ENCODE data around the gene IFNGR2. TPM values are rescaled to one million over a fixed set of nuclear protein-coding genes. Genes with fewer than 3 reads are reported as not detected.

Gene IFNGR2
- polyA plus RNA-seq, 1 donor (not counting 4 experiments of a cell fraction or from before 2014, with no cell fraction given) = 94.3 TPM

- dilution Hi-C loops (cut with MboI; ENCODE audit: extremely low pct_ligation_motif_present, low sequenced_read_pairs) = loop anchor here (10.0 kb wide), 1 partner anchor 59 kb away; no protein-coding TSS in a partner anchor
- Histone ChIP-seq H3K36me3 (ENCODE audit: control insufficient read depth in 2 of 2, extremely low read depth in 1 of 2, insufficient read depth in 2 of 2, low read length in 2 of 2) (peaks cover 7 to 10% of the 10 kb centered on the region in 2 experiments), H3K9ac (ENCODE audit: control insufficient read depth, extremely low read depth, insufficient read depth, low read length) (no peak overlapping the region), H3K4me3 (ENCODE audit: control insufficient read depth in 2 of 3, extremely low read depth in 1 of 3, insufficient read depth in 2 of 3, low read depth in 1 of 3, low read length in 3 of 3) (no peak overlapping the region), H2AFZ (ENCODE audit: control insufficient read depth, low read length) (no peak overlapping the region), H3K9me1 (ENCODE audit: control insufficient read depth, extremely low read depth, insufficient read depth, low read length) (no peaks in the 10 kb centered on the region), H3K4me2 (ENCODE audit: control insufficient read depth, extremely low read depth, insufficient read depth, low read depth, low read length) (no peak overlapping the region), H3K4me1 (ENCODE audit: control insufficient read depth, extremely low read depth, insufficient read depth, low read length) (peaks cover 5% of the 10 kb centered on the region), H3K9me3 (ENCODE audit: control insufficient read depth, low read depth, low read length) (no peaks in the 10 kb centered on the region), H3K27ac (ENCODE audit: control insufficient read depth, insufficient read depth, low read length) (no peak overlapping the region), H4K20me1 (ENCODE audit: control insufficient read depth, extremely low read depth, insufficient read depth, low read length) (no peaks in the 10 kb centered on the region), H3K27me3 (ENCODE audit: control insufficient read depth, extremely low read depth, insufficient read depth, low read length) (no peaks in the 10 kb centered on the region), H3K79me2 (ENCODE audit: control insufficient read depth, insufficient read depth, low read length) (no peaks in the 10 kb centered on the region)
- no peak for DNase-seq (ENCODE audit: low read depth, low spot score)
- no peak for FAIRE-seq
- TF ChIP-seq, protein P1, sequence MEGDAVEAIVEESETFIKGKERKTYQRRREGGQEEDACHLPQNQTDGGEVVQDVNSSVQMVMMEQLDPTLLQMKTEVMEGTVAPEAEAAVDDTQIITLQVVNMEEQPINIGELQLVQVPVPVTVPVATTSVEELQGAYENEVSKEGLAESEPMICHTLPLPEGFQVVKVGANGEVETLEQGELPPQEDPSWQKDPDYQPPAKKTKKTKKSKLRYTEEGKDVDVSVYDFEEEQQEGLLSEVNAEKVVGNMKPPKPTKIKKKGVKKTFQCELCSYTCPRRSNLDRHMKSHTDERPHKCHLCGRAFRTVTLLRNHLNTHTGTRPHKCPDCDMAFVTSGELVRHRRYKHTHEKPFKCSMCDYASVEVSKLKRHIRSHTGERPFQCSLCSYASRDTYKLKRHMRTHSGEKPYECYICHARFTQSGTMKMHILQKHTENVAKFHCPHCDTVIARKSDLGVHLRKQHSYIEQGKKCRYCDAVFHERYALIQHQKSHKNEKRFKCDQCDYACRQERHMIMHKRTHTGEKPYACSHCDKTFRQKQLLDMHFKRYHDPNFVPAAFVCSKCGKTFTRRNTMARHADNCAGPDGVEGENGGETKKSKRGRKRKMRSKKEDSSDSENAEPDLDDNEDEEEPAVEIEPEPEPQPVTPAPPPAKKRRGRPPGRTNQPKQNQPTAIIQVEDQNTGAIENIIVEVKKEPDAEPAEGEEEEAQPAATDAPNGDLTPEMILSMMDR (optimal IDR thresholded peaks at IDR 0.05 in 1 of 3, IDR thresholded peaks at IDR 0.05 in 1 of 3, conservative IDR thresholded peaks at IDR 0.05 in 1 of 3; ENCODE audit: extremely low read depth in 1 of 3, insufficient read depth in 2 of 3, low read length in 3 of 3) = no peak
- TF ChIP-seq EZH2 (IDR thresholded peaks at IDR 0.05; ENCODE audit: low read length) = no peak
These were observed 47.2 kb upstream of the IFNGR2 start for GRCh38 chr21:33355996-33356395.

DNA sequence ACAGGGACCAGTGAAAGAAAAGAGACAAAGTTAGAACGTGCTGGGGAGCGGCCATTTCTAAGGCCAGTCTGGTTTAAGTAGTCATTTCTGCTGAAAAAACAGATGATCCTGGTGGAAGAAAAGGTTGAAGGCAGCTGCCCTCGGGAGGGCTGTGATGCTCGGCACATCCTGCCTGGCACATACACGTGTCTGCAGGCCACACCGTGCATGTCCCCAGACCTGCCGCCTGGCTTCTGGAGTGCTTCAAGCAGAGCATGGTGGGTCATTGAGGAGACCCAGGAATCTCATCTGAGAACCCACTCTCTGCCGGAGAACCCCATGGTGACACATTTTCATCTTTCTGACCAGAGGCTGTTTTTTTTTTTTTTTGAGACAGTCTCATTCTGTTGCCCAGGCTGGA lies 46.0 kb upstream of the IFNGR2 start:
- Histone ChIP-seq H3K27me3 (ENCODE audit: control insufficient read depth, extremely low read depth, insufficient read depth, low read length) (no peaks in the 10 kb centered on the region), H3K4me2 (ENCODE audit: control insufficient read depth, extremely low read depth, insufficient read depth, low read depth, low read length) (no peak overlapping the region), H3K79me2 (ENCODE audit: control insufficient read depth, insufficient read depth, low read length) (no peaks in the 10 kb centered on the region), H3K9me1 (ENCODE audit: control insufficient read depth, extremely low read depth, insufficient read depth, low read length) (no peaks in the 10 kb centered on the region), H3K9me3 (ENCODE audit: control insufficient read depth, low read depth, low read length) (no peaks in the 10 kb centered on the region), H4K20me1 (ENCODE audit: control insufficient read depth, extremely low read depth, insufficient read depth, low read length) (no peaks in the 10 kb centered on the region), H3K27ac (ENCODE audit: control insufficient read depth, insufficient read depth, low read length) (no peak overlapping the region), H2AFZ (ENCODE audit: control insufficient read depth, low read length) (no peak overlapping the region), H3K4me3 (ENCODE audit: control insufficient read depth in 2 of 3, extremely low read depth in 1 of 3, insufficient read depth in 2 of 3, low read depth in 1 of 3, low read length in 3 of 3) (no peak overlapping the region), H3K4me1 (ENCODE audit: control insufficient read depth, extremely low read depth, insufficient read depth, low read length) (peaks cover 17% of the 10 kb centered on the region), H3K36me3 (ENCODE audit: control insufficient read depth in 2 of 2, extremely low read depth in 1 of 2, insufficient read depth in 2 of 2, low read length in 2 of 2) (peaks cover 3 to 7% of the 10 kb centered on the region in 2 experiments), H3K9ac (ENCODE audit: control insufficient read depth, extremely low read depth, insufficient read depth, low read length) (no peak overlapping the region)
- FAIRE-seq (no peak), DNase-seq (ENCODE audit: low read depth, low spot score) (no peak)
- dilution Hi-C loops (cut with MboI; ENCODE audit: extremely low pct_ligation_motif_present, low sequenced_read_pairs) = loop anchor here (10.0 kb wide), 1 partner anchor 58 kb away; no protein-coding TSS in a partner anchor
- TF ChIP-seq, protein P1 (optimal IDR thresholded peaks at IDR 0.05 in 1 of 3, IDR thresholded peaks at IDR 0.05 in 1 of 3, conservative IDR thresholded peaks at IDR 0.05 in 1 of 3; ENCODE audit: extremely low read depth in 1 of 3, insufficient read depth in 2 of 3, low read length in 3 of 3) = no peak
- TF ChIP-seq EZH2 (IDR thresholded peaks at IDR 0.05; ENCODE audit: low read length) = no peak
